ENCODE measurements around the gene RRP36.
"Not testable (repeated sequence)": the region's sequence is repeated elsewhere in the genome, so short reads cannot be mapped to it uniquely, and the experiment has no call there.

RRP36 gene

DNA sequence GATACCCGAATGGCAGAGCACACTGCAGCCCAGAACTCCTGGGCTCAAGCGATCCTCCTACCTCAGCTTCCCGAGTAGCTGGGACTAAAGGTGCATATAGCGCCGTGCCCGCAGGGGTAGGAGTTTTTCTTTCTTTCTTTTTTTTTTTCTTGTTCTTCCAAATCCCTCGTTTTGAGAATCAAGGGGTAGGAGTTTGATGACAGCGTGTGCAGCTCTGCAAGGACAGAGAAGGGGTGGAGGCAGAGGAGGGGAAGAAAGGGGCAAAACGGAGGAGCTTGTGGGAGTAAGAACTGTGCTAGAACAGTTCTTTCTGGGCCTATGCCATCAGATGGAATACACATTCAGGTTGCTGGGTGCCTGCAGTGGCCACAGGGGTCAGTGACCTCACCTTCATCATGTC, 15.3 kb downstream of the RRP36 start:
- DNase-seq (ENCODE audit: low read depth in 2 of 3, low spot score in 1 of 3) = no peak

DNA sequence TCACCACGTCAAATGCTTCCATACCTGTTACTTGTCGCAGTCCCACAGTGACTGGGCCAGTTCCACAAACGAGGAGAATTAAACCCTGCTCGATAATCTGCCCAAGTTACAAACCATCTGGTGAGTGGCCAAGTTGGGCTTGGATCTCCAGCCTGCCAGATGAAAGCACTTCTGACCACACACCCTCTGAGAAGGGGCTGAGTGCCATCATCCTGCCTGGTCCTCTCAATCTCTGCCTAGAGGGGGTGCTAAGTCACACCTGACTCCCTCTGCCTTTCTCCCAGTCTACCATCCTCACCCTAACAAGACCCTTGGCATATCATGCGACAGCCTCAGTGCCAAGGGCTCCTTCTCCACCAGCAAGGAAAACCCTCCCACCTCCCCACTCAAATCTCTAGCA, 15.8 kb downstream of the RRP36 start:
- DNase-seq (ENCODE audit: low read depth in 2 of 3, low spot score in 1 of 3) = no peak

DNA sequence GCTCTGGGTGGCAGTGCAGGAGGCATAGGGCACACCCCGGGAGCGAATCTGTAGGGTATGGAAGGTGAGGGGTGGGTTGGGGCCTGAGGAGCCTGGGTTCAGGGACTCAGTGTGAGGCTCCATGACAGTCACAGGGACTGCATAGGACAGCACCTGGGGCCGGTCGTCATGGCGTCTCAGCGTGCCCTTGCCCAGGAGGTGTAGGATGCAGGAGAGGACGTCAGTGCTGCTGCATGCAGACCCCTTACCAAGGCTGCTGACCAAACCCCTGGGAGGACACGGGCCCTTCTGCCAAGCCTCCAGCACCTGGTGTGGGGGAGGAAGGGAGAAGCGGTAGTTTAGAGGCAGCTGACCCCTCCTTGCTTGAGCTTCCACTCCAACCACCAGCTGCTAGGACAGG, 16.3 kb downstream of the RRP36 start:
- no peak for DNase-seq (ENCODE audit: low read depth in 2 of 3, low spot score in 1 of 3)

DNA sequence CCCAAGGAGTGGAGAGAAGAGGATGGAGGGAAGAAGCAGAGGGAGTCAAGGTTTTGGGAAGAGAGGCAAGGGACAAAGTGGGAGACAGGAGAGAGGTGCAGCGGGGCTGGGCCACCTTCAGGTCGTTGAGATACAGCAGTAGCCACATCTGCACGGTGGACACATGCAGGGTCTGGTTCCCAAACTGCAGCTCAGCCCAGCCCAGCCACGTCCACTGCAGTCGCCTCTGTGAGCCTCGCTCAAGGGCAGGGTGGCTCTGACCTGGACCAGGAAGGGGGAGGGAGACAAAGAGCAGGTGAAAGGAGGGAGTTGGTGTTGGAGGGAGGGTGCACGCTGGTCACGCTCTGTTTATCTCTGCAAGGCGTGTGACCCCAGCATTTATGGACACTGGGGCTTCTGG, 17.3 kb downstream of the RRP36 start:
- no peak for DNase-seq (ENCODE audit: low read depth in 2 of 3, low spot score in 1 of 3)

DNA sequence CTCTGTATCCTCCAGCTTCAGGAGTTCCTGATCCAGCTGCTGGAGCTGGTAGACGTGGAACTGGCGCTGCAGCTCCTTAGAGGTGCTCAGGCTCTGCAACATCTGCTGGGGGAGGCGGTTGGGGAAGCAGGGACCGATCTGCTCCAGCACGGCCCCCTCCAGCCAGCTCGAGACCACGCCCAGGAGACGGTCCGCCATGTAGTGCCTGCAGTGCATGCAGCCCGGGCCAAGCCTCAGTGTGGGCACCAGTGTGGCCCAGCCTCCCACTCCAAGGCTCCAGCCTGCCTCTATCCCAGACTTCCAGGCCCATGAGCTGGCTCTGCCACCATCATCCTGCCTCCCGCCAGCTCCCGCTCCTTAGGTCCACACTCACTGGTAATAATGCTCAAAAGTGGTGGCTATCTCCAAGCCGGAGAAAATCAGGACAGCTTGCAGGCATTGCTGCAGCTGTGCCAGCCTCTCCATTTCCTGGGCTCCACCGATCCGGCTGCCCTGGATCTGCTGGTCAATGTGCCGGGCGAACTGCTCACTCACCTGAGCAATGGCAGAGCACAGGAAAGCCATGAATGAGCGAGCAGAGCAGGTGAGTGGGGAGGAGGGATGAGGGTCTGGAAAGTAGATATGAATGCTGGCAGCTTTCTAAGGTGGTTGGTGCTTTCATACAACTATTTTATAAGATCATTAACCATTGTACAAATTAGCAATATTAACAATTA, 19.3 kb downstream of the RRP36 start:
- DNase-seq (ENCODE audit: low read depth in 2 of 3, low spot score in 1 of 3) = no peak

DNA sequence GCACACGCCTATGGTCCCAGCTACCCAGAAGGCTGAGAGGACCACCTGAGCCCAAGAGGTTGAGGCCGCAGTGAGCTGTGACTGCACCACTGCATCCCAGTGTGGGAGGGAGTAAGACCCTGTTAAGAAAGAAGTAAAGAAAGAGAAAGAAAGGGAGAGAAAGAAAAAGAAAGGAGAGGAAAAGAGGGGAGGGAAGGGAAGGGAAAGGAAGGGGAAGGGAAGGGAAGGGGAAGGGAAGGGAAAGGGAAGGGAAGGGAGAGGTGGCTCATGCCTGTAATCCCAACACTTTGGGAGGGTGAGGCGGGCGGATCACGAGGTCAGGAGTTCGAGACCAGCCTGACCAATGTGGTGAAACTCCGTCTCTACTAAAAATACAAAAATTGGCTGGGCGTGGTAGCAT, 20.1 kb downstream of the RRP36 start:
- not testable (repeated sequence) for DNase-seq (ENCODE audit: low read depth in 2 of 3, low spot score in 1 of 3)

DNA sequence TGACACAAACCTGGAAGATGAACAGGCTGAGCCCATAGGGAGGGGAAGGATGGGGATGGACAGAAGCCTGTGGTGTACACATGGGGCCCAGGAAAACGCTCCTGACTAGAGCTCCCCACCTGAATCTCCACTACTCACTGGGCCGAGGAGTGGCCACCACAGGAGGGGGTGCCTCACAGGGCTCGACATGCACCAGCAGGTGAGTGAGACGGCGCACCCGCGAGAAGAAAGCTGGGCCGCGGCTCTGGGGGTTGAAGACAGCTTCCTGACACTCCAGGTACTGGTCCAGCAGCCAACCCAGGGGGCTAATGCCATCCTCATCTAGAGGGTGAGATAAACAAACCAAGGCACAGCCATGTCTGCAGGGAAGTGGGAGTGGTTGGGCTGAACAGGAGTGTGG, 21.9 kb downstream of the RRP36 start:
- no peak for DNase-seq (ENCODE audit: low read depth in 2 of 3, low spot score in 1 of 3)

DNA sequence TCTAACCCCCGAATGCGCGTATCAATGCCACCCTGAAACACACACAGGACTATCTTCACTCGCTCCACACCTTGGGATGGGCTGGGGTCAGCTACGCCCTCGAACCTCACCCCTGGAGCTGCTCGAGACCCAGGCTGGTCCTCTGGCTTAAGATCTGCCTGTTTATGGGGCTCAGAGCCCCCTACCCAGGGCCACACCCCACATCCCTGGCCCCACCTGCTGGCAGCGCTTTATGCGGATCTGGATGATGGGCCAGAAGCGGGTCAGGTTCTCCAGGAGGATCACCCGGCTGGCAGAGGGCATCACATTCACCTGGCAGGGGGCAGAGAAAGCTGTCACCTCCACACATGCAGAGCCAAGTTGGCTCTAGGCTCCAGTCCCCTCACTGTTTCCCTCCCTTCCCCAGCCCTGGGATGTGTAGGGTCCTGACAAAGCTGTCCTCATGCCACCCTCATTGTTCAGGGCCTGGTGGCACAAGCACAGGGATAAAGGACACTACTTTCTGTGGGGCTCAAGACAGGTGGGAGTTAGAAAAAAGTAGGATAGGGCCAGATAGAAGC, 24.0 kb downstream of the RRP36 start:
- no peak for DNase-seq (ENCODE audit: low read depth in 2 of 3, low spot score in 1 of 3)

DNA sequence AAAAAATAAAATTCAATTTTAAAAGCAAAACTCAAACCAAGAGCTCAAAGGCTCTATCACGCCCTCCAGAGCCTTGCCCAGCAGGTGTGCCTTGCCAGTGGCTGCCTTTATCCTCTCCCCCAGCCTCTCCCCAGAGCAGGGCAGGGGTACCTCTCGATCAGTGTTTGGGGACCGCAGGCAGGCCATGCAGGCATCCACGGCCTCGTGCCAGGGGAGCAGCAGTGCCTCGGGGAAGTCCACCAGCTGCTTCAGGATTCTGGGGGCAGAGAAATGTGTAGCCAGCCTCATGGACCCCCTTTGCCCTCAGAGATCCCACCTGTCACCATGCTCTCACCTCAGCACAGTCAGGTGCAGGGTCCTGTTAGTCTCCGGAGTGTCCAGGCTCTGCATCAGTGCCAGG, 26.6 kb downstream of the RRP36 start:
- no peak for DNase-seq (ENCODE audit: low read depth in 2 of 3, low spot score in 1 of 3)

DNA sequence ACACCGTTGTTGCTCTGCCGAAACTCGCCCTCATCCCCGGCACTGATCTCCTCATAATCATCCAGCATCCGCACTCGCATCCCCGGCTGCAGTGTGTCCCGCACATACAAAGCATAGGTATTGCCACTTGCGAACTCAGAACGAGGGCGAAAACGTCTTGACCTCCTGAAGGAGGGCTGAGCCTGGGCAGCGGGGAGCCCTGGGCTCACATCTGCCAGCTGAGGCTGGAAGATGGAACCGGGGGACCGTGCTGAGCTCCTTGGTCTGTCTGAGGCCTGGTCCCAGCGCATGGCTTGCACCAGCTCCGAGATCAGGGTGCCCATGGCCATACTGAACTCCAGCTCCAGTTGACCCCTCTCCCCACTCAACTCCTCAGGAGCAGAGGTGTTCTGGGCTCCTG, 29.6 kb downstream of the RRP36 start:
- no peak for DNase-seq (ENCODE audit: low read depth in 2 of 3, low spot score in 1 of 3)

DNA sequence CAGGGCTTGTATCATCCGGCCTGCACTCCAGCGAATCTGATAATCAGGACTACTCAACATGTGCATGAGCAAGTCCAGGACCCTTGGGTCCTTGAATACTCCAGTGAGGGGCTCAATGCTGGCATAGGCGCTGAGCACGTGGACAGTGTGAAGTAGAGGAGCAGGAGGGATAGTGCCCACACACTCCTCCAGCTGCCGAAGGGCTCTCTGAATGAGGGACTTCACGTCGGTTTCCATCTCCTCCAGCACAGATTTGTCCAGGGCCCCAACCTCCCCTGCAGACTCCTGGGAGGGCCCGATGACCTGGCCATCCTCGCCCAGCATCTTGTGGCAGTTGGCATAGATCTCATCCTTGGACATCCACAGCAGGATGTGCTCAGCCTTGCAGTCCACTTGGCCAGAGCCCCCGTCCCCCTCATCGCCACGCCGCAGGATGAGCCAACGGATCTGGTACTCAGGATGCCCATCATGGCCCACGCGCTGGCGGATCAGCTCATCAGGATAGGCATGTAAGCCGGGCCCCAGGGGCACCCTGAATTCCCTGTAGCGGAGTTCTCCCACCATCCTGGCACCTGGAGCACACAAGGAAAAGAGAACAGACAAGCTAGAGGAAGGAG, 30.9 kb downstream of the RRP36 start:
- no peak for DNase-seq (ENCODE audit: low read depth in 2 of 3, low spot score in 1 of 3)

DNA sequence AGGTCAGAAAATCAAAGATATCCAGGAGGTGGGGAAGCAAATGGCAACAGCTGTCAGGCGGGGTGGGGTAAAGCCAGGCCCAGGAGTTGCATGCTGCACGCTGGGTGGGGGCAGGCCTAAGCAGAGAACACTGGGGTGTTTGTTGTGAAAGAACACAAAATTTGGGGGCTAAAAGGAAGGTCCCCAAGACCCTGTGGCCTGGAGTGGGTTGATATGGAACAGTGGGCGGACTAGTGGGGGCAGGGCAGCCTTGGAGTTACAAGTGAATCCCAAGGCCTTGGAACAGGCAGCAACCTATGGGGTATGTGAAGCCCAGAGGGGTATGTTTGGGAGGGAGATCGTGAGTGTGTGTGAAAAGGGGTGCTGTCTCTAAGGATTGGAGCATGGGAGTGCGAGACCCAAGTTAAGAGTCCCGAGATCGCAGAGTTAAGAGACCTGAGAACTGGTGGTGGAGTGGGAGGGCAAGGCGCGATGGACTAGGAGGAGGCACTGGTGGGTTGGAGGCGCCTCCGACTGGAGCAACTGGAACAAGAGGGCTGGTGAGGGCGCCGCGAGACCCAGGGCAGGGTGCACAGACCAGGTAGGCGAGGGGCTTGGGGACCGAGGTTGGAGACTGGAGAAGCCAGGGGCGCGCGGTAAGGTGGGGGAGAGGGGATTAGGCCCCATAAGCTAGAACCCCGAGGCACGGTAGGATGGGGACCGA, 31.6 kb downstream of the RRP36 start:
- peak in 1 of 3 donors; percentile 8 for DNase-seq (ENCODE audit: low read depth in 2 of 3, low spot score in 1 of 3)

DNA sequence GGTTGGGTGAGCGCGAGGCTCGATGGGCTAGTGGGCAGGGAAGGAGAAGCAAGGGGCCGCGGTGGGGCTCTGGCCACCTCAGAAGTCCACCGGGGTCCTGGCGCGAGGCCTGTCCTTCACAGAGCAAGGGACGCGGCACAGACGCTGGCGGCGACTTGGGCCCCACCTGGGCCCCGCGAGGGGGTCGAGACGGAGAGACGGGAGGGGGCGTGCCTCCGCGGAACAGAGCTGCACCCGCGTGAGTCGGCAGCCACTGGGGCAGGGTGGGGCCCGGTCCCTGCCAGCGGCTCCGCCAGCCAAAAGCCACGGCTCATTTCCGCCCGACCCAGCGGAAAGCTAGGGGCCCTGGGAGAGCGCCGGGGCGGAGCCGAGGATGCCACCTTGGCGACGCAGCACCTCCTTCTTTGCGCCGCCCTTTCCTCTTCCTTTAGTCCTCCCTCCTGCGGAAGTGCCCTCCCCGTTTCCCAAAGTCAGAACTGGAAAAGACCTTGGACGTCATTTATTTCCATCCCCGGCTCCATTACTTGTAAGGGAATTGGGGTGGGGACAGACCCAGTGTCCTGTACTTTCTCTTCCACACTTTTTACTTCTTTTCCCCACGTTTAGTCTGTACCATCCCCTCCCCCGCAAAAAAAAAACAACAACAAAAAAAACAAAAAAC, 32.3 kb downstream of the RRP36 start, which contains the start of gene CUL7:
Gene CUL7, minus strand, starts transcription at position 307 of the 661 bp plus-strand sequence. CDS start 1,063 bp downstream, outside the sequence.
- peak; percentile 78 to 90 (median 82) for DNase-seq (ENCODE audit: low read depth in 2 of 3, low spot score in 1 of 3)

DNA sequence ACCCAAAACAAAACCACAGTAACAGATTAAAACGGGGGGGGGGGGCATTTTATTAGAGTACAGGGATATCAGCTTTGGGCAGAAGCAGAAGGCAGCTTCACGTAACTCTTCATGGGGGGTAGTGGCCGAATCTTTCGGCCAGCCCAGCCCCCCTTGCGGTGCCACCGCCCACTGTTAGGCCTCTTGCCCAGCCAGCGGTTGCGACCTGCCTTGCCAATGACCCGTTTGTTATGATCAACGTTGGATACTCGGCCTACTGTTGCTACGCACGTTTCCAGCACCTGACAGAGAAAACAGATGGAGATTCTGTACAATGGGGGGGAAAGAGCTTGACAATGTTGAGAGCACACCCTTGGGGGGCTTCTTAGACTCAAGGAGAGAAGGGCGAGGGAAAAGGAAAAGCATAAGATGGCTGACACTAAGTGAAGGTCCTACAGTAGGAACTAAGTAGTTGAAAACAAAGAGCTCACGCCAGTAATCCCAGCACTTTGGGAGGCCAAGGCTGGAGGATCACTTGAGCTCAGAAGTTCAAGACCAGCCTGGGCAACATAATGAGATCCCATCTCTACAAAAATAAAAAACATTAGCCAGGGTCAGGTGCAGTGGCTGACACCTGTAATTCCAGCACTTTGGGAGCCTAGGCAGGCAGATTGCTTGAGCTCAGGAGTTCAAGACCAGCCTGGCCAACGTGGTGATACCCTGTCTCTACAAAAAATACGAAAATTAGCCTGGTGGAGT, 33.0 kb downstream of the RRP36 start:
- no peak for DNase-seq (ENCODE audit: low read depth in 2 of 3, low spot score in 1 of 3)

DNA sequence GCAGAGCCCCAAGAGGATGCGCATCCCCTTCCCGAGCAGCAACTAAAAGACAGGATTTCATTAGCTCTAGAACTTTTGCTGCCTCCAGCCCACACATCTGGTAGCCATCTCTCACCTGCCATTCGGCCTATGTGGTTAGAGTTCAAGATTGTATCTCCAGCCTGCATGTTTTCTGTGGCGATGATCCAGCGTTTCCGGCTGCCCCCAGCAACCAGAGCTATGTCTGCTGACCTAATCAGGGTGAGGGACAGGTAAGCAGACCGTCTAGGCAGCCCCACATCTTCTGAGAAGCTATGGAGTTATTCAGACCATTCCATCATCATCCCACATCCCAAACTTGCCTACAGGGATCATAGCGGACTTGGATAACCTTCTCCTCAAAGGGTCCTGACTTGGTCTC, 34.5 kb downstream of the RRP36 start:
- no peak for DNase-seq (ENCODE audit: low read depth in 2 of 3, low spot score in 1 of 3)

DNA sequence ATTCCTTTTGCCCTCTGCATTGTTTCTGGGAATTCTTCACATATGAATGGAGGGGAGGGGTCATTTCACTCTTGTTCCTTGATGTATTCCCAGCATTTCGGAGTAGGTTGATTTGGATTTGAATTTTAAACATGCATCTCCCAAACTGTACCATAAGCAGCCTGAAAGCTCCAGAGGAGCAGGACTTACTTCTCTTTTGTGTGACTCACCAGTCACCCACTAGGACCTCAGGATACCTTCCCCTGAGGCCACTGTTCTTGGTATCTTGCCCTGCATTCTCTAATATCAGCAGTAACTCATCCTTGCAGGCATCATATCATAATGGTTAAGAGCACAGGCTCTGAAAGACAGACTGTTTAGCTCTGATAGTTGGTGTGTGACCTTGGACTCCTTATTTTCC, 37.1 kb downstream of the RRP36 start:
- no peak for DNase-seq (ENCODE audit: low read depth in 2 of 3, low spot score in 1 of 3)

DNA sequence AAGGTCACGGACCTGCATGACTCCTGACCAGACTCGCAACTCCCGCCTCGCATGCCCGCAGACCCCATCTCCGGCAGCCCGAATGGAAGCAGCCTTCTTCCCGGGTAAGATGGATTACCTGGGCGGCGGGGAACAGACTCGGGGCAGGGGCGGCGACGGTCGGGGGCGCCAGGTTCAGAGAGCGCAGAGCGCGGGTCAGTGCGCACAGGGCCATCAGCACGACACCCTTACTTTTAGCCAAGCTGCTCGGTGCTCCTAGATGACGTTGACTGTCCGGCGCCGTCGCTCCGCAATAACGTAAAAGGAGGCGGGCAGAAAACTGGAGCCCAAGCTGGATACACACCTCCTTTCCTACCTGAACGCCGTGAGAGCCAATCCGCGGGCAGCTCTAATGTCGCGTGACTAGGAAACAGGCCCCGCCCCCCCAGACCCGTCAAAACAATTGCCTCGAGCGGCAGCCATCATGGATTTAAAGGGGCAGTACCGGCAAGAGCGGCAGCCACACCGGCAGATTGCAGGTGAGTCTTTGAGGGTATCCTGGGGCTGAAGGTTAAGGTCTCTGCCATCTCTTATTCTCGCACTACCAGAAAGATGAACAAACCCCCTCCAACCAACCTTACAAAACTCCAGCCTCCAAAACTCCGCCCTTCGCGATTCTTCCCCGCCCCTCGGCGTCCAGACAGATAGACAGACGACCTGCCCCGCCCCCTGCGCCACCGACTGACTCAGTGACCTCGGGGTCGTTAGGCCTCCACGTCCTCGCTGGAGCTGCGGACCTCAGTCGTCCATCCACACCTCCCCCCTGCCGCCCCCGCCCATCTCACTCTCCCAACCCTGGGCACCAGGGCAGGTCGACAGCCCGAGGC, 38.0 kb downstream of the RRP36 start, which contains the start of the genes KLC4 and MRPL2:
Gene KLC4, plus strand, starts transcription at position 464 of the 866 bp plus-strand sequence. CDS start 1,705 bp downstream, outside the sequence.
Gene MRPL2, minus strand, starts transcription at position 267 of the 866 bp plus-strand sequence. Its CDS starts 53 bp downstream, at position 214.
- peak; percentile 96 to 97 (median 97) for DNase-seq (ENCODE audit: low read depth in 2 of 3, low spot score in 1 of 3)

DNA sequence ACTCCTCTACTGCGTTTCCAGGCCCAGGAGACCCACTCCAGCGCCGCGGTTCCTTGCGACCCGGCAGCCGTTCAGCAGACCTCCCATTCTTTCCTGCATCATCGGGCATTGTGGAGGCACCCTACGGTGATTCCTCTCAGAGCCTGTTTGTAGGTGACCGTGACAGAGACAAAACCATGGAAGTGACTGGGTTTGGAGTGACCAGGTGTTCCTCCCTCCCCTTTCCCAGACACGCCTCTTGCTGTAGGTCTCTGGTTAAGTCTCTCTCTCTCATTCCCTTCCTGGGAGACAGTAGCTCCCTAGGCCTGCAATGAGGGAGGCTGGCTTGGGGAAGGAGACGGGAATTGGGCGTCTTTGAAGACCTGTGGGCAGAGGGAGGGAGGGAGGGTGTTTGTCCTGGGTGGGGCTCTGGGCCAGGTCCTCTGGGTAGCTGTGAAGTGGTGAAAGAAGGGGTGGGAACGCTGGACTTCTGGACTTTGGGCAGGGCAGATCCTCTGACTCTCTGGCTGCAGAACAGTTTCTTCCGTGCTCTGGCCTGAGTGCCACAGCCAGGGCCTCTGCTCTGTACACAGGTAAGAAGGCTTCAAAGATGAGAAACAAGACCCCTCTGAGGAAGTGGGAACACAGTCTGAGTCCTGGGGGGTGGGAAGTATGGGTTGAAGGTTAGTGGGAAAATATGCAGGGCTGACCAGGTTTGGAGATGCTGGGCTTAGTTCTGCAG, 38.8 kb downstream of the RRP36 start:
- no peak for DNase-seq (ENCODE audit: low read depth in 2 of 3, low spot score in 1 of 3)

Data from stimulated activated CD4-positive, alpha-beta T cell treated with anti-CD3 and anti-CD28 coated beads, Interleukin-12 subunit alpha, Interleukin-12 subunit beta, amount 100 ng/mL, for 48 hours (primary cell).